GM18868 (cell line): ENCODE data around the gene RIMS4.

ENCODE experiments used
- ATAC-seq: cut with Tn5 transposase; IDR thresholded peaks from one replicate; pipeline ENCODE4 v1.9.1; 2021; ENCODE audit warnings: mild to moderate bottlenecking, moderate library complexity; ENCODE audit not compliant: unreplicated experiment

Gene RIMS4

GRCh38 chr20:44796758-44797457 lies 13.4 kb downstream of the RIMS4 start:
- ATAC-seq: no peak

- no peak for ATAC-seq
These were observed 14.0 kb downstream of the RIMS4 start for GRCh38 chr20:44796311-44796710.

- no peak for ATAC-seq
These were observed 14.5 kb downstream of the RIMS4 start for GRCh38 chr20:44795836-44796235.

- ATAC-seq: no peak
These were observed 17.6 kb downstream of the RIMS4 start for GRCh38 chr20:44792796-44793195.

GRCh38 chr20:44790638-44791393 lies 19.5 kb downstream of the RIMS4 start:
- no peak for ATAC-seq

GRCh38 chr20:44788706-44789456 lies 21.5 kb downstream of the RIMS4 start:
- no peak for ATAC-seq

GRCh38 chr20:44787299-44787698 lies 23.0 kb downstream of the RIMS4 start:
- ATAC-seq: no peak

GRCh38 chr20:44785768-44786167 lies 24.6 kb downstream of the RIMS4 start:
- ATAC-seq: no peak

- no peak for ATAC-seq
These were observed 25.7 kb downstream of the RIMS4 start for GRCh38 chr20:44784688-44785087.

- ATAC-seq: no peak
These were observed 28.6 kb downstream of the RIMS4 start for GRCh38 chr20:44781791-44782190.

GRCh38 chr20:44781118-44781517 lies 29.2 kb downstream of the RIMS4 start:
- no peak for ATAC-seq

- ATAC-seq: no peak
These were observed 30.1 kb downstream of the RIMS4 start for GRCh38 chr20:44780226-44780625.

GRCh38 chr20:44776980-44777379 lies 33.4 kb downstream of the RIMS4 start:
- ATAC-seq: no peak

- ATAC-seq: no peak
These were observed 37.1 kb downstream of the RIMS4 start for GRCh38 chr20:44773070-44773829.

GRCh38 chr20:44772636-44773035 lies 37.7 kb downstream of the RIMS4 start:
- ATAC-seq: no peak

GRCh38 chr20:44771172-44771535 lies 39.2 kb downstream of the RIMS4 start:
- no peak for ATAC-seq

- no peak for ATAC-seq
These were observed 39.7 kb downstream of the RIMS4 start for GRCh38 chr20:44770484-44771171.

- no peak for ATAC-seq
These were observed 40.9 kb downstream of the RIMS4 start for GRCh38 chr20:44769481-44769863.

GRCh38 chr20:44768854-44769480 lies 41.4 kb downstream of the RIMS4 start:
- no peak for ATAC-seq

- no peak for ATAC-seq
These were observed 42.1 kb downstream of the RIMS4 start for GRCh38 chr20:44768256-44768655.
